Subcutaneous adipose tissue (tissue), 4 donors: ENCODE results near the gene OSCAR. TPM values are rescaled to one million over a fixed set of nuclear protein-coding genes. Genes with fewer than 3 reads are reported as not detected.

ENCODE experiments used
- CTCF ChIP-seq: fragments of 450-650 bp; IDR thresholded peaks from one replicate; pipeline ENCODE4 v1.5.1; 2016; ENCODE audit warnings: low read depth, mild to moderate bottlenecking, control low read depth, antibody characterized with exemption, moderate library complexity
- total RNA-seq, 4 donors: library from RNA; depleted of rRNA; stranded (reverse); fragments of >200 nt; gene quantifications; one replicate each; pipeline ENCODE4 v1.1.0, GENCODE V29; 2016

Gene OSCAR, protein sequence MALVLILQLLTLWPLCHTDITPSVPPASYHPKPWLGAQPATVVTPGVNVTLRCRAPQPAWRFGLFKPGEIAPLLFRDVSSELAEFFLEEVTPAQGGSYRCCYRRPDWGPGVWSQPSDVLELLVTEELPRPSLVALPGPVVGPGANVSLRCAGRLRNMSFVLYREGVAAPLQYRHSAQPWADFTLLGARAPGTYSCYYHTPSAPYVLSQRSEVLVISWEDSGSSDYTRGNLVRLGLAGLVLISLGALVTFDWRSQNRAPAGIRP
- total RNA-seq, result 10 to 100 TPM in 1 of 4 donors, 1 to 10 TPM in 2, under 1 TPM in 1; 0.75 to 21.9 (median 2.4) TPM

- TF ChIP-seq CTCF, result no peak
Observed at GRCh38 chr19:54100561-54100960, at the start of gene OSCAR. OSCAR (minus strand) TSS chr19:54100803; CDS start chr19:54100792, 11 bp downstream.

- no peak for TF ChIP-seq CTCF
Observed at GRCh38 chr19:54149021-54149812, 48.6 kb upstream of the OSCAR start.

DNA sequence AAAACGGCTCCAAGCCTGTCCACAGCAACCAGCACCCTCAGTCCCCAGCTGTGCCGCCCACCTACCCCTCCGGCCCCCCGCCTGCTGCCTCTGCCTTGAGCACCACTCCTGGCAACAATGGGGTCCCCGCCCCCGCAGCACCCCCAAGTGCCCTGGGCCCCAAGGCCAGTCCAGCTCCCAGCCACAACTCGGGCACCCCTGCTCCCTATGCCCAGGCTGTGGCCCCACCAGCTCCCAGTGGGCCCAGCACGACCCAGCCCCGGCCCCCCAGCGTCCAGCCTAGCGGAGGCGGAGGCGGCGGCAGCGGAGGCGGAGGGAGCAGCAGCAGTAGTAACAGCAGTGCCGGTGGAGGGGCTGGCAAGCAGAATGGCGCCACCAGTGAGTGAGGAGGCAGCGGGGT is 47.6 kb upstream of the OSCAR start:
- TF ChIP-seq CTCF, result no peak

DNA sequence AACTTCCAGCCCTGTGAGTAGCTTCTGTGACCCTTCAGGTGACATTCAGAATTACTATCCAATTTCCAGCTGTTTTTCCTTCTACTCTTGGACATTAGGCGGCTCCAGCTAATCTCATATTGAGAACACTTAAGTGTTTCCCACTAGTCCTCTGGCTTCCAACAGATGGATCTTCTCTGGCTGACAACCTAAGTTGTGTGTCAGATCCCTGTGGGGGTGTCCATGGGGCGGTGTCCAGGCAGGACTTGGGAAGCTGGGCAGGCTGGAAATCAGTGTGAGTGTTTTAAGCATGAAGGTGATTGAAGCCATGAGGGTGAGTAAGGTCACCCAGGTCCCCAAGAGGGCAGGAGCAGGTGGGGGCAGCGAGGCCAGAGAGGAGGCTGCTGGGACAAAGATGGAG is 47.1 kb upstream of the OSCAR start:
- TF ChIP-seq CTCF, result no peak

DNA sequence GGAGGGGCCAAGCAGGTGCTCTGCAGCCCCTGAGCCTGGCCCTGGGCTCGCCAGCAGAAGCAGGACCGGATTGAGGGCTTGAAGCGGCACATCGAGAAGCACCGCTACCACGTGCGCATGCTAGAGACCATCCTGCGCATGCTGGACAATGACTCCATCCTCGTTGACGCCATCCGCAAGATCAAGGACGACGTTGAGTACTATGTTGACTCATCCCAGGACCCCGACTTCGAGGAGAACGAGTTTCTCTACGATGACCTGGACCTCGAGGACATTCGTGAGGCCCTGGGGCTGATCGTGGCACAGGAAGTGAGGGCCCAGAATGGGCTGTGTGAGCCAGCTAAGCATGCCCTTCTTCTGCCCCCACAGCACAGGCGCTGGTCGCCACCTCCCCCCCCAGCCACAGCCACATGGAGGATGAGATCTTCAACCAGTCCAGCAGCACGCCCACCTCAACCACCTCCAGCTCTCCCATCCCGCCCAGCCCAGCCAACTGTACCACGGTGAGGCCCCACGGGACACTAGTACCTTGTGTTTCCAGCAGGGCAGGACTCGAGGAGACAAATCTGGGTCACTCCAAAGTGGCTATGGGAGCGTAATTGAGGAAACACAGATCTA is 45.0 kb upstream of the OSCAR start:
- TF ChIP-seq CTCF, result no peak

GRCh38 chr19:54142166-54142780 is 41.7 kb upstream of the OSCAR start:
- TF ChIP-seq CTCF, result no peak

DNA sequence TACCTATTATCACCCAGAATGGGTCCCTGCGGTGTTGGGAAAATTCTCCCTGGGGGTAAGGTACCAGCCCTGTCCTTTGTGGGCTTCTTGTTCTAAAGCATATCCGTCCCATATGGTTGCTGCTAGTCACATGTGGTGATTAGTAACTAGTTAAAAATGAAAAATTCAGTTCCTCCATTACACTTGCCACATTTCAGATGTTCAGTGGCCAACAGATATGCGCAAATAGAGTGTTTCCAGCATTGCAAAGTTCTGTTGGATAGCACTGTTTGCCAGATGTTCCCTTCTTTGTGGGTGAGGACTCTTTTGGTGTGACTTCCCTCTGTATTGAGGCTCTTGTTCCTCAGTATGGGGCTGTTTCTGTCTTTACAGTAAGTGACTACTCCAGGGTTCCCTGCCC is 40.8 kb upstream of the OSCAR start:
- no peak for TF ChIP-seq CTCF
